ENCODE results near the gene DENND5B.
A peak's percentile ranks its signal among the peaks of the same experiment; 100 is the strongest.
"Not testable (repeated sequence)": the region's sequence is repeated elsewhere in the genome, so short reads cannot be mapped to it uniquely, and the experiment has no call there.

Gene DENND5B

DNA sequence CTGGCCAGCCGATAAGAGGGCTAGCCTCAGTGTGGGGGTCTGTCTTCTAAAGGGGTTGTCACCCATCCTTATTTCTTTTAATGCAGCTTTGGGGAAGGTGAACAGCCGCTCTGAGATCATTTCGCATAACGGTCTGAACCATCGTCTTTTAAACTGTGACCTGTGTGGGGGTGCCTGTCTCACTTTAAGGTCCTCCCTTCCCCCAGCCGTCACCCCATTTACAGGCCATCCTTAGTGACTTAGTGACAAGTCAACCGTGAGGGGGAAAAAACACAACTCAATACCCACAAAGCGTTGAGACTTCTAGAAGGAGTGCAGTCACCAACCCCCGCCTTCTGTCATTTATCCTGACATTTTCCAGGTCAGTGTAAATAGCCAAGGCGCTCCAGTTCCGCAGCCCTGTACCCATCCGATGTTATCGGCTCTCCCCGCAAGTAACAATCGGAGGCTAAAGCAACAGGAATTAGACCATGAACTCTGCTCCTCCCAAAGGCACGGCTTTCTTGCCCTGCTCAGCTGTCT, 505 bp upstream of the DENND5B start:
- peak; percentile 38 for DNase-seq (ENCODE audit: low spot score)

DNA sequence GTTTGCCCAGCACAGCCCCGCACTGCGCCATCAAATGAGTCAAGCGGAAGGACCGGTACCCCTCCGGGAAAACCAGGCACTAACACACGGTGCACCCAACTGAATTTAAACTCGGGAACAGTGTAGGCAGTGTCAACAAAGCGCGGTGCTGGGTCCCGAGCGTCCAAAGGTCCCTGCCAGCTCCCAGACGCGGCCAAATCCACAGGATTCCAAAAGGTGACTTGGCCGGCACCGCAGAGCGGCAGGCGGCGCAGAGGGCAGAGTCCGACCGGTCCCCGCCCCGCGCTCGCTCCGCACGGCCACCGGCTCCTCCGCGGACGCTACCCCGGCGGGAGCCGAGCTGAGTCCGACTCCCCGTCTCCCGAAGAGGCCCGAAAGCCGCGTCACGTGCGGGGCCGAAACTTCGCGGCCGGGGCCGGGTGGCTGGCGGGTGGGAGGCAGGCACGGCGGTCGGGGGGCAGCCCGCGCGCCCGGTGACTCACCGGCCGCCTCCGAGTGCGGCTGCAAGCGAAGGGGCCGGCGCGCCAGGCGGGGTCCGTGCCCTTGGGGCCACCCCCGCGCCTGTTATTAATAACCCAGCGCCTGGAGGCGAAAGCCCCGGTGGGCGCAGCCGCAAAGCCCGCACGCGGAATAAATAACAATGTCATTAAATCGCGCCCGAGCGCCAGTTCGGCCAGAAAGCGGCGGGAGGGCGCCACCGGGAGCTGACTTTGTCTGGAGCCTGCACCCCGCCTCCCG, 863 bp downstream of the DENND5B start:
- peak; percentile 61 for DNase-seq (ENCODE audit: low spot score)

DNA sequence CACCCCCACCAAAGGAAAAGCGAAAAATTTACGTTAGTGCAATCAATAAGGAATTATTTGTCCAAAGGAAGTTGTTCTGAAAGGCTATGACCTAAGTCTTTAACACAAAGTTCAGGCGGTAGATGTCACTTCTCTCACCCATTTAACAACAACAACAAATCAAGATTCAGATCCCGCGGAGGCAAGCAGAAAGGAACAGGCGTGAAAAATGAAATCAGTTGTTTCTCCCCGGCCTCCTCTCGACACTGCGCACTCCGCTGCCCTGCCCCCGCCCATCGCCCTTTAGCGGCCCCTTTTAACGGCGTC, 1.4 kb downstream of the DENND5B start:
- DNase-seq (ENCODE audit: low spot score): no peak

DNA sequence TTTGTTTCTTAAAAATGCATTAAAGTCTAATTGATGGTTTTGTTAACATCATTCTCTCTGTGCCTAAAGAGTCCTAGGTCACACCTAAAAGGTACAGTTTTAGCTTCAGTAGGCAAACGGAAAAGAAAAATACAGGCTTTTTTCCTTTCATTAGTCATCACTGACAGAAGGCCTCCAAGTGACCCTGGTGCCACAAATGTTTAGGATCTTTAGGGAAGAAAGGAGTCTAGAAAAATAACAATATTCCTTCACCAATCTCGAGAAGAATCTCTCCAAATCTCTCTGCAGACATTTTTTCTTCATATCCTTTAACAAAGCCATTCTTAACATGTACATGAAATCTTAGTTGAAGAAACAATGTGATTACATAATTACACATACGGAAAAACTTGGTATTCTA, 2.0 kb downstream of the DENND5B start:
- DNase-seq (ENCODE audit: low spot score): peak; percentile 28

DNA sequence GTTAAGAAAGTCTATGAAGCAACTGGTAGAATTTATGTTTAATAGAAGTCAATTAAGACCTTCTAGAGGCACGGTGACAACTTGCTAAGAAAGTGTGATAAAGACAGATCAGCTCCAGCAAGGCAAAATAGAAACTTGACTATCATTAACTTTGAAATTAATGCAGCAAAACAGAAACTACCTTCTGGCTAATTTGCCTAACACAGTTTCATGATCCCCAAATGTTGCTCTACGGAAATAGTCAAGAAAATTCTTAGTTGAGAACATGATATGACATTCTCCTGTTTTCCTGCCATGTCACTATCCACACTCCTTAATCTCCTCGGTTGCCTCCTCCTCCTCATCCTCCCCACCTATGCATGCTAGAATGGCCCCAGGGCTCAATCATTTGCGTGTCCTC, 4.2 kb downstream of the DENND5B start:
- DNase-seq (ENCODE audit: low spot score): no peak

DNA sequence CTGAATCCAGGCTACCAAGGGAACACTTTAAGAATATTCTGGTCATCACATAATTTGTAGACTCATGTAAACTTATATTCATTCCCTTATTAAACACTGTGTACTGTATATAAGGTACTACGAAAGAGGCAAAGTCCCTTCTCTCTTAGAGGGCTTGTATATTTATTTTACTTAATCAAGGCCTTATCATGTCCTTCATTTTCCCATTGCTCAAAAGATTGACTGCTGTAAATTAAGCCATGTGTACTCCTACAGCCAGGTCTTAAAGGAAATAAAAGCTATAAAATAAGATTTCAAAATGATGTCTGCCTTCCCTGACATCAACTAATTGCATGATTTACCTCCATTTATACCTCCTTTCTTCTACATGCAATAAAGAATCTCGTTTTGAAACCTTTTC, 5.0 kb downstream of the DENND5B start:
- no peak for DNase-seq (ENCODE audit: low spot score)

DNA sequence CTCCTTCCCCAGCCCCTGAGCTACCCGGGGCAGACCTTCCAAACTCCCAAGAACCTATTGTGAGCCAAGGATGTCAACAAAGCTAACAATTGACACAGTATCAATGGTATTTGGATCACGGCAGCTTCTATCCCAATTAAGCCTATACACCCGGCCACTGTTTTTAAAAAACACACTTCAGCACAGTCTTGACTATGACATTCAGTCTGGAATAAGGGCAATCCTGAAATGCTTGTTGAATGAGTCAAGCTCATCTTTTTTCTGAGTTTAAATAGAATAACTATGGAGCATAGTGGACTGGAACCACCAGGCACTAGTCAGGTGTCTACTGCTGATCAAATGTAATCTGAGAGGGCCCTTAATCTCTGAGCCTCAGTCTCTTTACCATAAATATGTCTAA, 5.7 kb downstream of the DENND5B start:
- peak; percentile 53 for DNase-seq (ENCODE audit: low spot score)

DNA sequence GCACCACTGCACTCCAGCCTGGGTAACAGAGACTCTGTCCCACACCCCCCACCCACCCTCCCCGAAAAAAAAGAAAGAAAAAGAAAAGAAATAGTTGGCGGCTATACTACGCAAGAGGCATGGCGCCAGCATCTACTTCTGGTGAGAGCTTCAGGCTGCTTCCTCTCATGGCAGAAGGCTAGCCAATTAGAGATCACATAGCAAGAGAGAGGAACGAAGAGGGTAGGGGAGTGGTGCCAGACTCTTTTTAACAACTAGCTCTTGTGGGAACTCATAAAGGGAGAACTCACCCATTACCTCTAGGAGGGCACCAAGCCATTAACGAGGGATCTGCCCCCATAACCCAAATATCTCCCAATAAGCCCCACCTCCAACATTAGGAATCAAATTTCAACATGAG, 6.2 kb downstream of the DENND5B start:
- no peak for DNase-seq (ENCODE audit: low spot score)

DNA sequence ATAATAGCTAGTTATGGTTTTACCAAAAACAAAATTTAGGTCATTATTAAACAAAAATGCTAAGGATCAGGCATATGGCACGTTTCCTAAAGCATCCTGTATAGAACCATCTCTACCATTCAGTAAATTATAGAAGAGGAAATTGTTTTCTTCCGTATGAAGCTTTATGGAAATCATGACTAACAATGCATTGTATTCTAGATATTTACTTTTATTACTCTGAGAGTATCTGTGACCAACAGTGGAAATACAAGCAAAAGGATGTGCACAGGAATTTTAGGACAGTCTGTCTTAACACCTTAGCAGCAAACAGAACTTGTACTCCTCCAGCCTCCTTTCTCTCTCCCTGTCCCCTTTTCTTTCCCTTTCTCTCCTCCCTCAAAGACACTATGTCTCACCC, 7.1 kb downstream of the DENND5B start:
- DNase-seq (ENCODE audit: low spot score): no peak

DNA sequence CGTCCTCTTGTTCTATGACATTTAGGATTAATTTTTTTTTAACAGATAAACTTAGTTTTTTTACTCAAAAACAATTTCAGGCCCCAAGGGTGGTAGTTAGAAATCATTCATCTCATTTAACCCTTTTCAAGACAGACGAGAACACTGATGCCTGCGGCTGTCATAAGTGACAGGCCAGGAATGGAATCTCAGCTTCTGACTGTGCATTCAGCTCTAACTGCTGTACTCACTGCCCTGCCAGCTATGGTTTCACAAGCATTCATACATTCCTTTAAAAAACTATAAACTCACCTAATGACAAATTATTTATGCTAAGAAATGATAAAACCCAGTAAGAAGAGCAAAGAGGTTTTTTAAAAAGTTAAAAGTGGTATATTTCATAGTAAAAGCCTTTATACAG, 8.8 kb downstream of the DENND5B start:
- DNase-seq (ENCODE audit: low spot score): no peak

DNA sequence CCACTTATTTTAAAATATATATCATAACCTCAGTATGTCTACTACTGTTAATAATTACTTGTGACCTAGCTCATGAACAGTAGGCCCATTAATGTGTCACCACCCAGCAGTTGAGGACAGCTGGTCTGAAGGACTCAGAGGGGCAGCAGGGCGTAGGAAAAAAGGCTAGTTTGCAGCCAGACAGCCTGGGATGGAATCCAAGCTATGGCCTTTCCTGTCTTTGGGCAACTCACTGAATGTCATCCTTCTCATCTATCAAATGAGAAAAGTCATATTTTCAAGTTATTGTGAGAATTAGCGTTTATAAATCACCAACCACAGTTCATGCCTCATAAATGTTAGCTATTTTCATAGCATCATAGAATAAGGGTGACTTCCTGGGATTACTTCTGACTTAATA, 12.3 kb downstream of the DENND5B start:
- no peak for DNase-seq (ENCODE audit: low spot score)

DNA sequence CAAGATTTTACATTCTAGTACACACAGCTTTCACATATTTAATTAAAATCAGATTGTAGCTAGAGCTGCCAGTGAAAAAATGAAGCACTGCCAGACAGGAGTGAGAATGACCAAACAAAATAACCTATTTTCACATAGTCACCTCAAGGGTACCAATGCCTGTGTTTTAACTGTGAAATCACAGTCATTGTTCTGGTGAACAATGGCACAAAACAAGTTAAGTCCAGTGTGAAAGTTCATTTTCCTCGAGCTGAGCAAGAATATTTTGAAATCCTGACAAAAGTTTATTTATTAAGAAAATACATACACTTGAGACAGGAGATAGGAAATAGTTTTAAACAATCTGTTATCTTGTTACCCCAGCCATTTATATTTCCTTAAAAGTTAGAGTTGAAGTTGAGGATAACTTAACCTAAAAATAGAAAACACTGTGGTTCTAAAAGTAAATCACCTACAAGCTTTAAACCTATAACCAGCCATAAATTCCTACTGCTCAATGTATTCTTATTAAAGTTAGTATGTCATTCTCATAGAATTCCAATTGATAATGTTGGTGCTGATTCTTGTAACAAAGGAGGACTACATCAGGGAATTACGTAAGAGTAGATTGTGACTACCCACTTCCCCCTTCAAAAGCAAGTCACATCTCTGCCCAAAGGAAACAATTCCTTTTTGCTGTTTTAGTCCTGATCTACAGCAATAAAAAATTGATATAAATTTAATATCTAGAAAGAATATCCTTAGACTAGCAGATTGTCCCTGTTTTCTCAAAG, 15.9 kb downstream of the DENND5B start:
- DNase-seq (ENCODE audit: low spot score): no peak

DNA sequence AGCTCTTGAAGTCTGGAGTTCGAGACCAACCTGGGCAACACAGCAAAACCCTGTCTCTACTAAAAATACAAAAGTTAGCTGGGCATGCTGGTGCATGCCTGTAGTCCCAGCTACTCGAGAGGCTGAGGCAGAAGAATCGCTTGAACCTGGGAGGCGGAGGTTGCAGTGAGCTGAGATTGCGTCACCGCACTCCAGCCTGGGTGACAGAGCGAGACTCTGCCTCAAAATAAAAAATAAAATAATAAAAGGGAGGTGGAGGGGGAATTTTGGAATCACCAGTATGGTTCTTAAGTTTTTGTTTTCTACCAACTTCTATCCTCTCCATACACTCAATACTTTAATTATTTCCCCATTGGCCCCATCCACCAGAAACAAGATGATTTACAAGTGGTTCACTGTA, 16.6 kb downstream of the DENND5B start:
- DNase-seq (ENCODE audit: low spot score): not testable (repeated sequence)

DNA sequence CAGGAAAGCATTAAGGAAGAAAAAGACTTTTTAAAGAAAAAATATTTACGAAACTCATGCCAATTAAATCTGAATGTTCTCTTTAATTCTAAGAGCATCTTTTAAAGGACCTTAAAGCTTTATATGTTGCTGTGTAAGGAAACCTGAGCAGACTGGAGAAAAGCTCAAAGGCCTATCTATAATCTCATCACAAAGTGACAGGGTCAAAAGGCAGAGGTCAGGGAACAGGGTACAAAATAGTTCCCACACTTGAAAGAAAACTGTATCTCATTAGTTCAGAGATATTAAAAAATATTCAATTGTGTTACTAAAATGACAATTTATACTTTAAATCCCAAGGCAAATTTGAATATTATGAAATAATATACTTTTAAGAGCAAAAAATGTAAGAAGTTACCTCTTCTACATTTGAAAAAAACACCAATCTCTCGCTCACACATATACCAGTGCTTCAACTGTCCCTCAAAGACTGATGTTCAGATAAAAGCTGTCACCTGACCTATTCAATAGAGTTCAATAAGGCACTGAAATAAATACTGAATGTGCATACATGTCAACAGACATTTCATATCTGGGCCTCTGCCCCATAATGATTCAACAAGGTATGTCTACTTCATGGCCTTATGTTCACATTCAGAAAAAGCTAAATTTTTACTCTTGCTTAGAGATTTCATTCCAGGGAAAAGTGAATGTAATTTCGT, 17.9 kb downstream of the DENND5B start:
- DNase-seq (ENCODE audit: low spot score): no peak

DNA sequence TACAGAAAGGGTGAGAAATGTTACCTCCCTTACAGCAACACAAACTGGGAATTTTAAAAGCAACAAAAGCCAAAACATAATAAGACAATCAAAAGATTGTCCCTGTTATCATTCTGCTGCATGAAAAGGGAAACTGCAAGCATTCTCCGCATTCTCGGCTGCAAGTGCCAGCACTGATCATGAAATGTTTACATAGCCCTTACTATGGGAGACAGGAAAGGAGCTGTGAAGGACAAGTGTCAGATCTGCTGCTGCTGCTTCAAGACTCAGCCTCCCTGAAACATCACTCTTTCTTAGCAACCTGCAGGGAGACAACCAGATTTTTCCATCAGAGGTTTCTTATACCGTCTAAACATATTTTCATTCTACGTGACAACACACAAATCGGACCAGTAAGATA, 20.1 kb downstream of the DENND5B start:
- no peak for DNase-seq (ENCODE audit: low spot score)

DNA sequence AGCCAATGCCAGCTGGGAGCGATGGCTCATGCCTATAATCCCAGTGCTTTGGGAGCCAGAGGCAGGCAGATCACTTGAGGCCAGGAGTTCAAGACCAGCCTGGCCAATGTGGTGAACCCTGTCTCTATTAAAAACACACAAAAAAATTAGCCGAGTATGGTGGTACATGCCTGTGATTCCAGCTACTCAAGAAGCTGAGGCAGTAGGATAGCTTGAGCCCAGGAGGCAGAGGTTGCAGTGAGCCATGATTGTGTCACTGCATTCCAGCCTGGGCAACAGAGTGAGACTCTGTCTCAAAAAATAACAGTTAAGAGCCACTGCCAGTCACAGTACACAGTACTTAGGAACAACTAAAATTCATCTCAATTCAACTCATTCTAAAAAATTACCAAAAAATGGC, 21.4 kb downstream of the DENND5B start:
- DNase-seq (ENCODE audit: low spot score): not testable (repeated sequence)

DNA sequence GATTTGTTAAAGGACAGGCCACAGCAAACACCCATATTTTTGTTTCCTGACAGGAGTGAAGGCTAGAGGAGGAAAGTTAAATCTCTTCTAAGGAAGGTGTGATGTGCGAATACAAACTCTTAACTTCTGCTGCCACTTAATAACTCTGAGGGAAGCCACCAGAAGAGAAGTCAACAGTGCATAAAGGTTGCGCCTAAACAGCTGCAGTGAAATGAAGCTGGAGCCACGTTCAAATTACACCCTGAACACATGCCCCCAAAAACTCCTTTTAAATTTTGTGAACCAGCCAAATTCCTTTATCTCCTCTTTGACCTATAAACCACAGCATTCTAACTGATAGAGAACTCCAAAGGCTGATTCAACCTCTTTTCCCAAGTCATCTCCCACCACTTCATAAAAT, 22.4 kb downstream of the DENND5B start:
- DNase-seq (ENCODE audit: low spot score): no peak

DNA sequence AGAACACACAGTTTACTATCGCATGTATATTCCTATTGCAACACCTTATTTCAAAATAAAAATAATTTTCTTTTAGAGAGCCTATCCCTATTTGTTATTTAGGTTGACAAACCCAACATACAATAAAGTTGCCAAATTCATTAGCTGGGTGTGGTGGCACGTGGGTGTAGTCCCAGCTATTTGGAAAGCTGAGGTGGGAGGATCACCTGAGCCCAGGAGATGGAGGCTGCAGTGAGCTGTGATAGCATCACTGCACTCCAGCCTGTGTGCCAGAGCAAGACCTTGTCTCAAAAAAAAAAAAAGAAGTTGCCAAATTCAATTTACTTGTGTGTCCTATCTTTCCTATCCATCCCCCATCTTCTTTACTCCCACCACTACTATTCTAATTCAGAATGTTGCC, 23.9 kb downstream of the DENND5B start:
- DNase-seq (ENCODE audit: low spot score): no peak

DNA sequence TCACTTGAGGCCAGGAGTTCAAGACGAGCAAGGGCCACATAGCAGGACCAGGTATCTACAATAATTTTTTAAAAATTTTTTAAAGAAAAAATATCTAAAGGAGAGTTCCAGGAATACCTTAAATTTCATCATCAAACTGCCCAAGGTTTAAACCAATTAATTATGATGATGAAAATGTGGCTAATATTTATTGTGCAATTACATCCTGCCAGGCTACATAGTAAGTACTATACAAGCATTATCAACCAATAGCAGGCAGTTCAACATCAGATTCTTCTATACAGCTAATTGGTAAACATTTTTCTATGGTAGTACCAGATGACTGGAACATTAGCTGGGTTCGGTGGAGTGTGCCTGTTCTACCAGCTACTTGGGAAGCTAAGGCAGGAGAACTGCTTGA, 24.4 kb downstream of the DENND5B start:
- no peak for DNase-seq (ENCODE audit: low spot score)

DNA sequence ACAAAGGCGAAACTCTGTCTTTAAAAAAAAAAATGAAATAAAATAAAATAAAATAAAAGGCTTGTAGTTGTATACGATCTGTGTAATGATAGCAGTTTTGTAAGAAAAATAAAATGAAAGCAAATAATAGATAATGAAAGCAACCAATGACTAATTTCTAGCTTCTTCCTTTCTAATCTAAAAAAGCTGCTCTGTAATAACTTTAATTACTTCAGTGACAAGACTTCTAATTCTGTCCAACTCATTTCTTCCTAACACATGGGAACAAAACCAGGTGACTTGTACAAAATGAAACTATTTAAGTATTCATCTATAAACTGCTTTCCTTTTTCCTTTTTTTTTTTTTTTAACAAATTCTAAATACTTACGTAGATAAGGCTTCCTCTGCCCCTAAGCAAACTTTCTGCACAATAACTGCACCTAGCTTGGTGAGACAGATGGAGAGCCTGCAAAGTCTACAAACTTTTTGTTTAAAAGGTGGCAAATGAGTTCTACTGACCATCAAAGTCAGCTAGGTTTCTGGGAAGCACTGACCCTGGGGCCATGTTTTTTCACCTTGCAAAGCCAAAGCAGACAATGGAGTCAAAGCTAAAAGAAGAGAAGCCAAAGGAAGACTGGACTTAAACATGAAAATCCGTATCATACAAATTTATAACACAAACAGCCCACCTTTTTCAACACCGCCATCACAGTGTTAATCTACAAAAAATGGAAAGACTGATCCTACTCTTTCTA, 28.2 kb downstream of the DENND5B start:
- no peak for DNase-seq (ENCODE audit: low spot score)

DNA sequence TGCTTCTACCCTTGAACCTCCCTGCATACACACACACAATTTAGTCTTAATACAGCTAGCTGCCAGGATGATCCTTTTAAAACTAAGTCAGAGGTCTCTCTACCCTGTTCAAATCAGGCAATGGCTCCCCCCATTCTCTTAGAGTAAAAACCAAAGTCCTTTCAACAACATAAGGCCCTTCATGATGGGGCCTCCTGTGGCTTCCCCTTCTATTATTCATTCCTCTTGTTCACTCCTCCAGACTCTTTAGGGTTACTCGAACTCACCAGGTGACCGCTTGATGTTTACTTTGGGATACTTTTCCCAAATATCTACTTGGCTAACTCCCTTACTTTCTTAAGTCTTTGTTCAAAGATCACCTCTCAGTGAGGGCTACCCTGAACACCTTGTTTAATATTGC, 30.4 kb downstream of the DENND5B start:
- no peak for DNase-seq (ENCODE audit: low spot score)

DNA sequence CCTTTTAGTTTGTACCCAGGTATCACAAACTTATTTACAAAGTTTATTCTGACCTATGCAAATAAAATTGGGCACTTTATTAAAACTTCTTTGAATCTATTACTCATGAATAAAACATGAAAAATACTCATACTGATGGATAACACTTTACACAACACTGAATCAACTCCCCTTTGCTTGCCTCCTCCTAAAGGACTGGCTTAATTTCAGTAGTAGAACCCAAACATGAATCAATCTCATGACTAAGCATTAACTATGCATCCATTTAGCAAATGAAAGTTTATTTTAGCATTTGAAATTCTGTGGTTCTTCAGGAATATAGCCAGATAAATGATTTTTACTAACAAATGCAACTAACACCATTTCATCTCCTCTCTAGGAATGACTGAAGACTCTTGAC, 32.4 kb downstream of the DENND5B start:
- DNase-seq (ENCODE audit: low spot score): peak; percentile 40

All from hepatic stellate cell (primary cell).